ENCODE measurements around the gene TREML2.

The TREML2 gene

DNA sequence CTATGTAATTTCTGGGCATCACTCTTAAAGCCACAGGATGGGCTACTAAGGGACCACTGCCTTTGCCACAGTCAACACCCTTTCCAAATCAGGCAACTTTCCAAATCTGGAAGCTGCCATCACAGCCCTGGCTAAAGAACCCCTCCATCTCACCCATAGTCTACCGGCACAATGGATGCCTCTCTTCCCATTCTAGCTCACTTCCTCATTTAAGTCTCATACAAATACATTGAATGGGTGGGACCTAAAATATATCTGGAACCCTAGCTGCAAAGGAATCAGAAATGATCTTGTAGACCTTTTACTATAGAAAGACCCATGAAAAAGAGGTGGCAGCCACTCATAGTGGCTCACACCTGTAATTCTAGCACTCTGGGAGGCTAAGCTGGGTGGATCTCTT, 23.9 kb upstream of the TREML2 start:
- TF ChIP-seq SUZ12 (IDR thresholded peaks at IDR 0.05; ENCODE audit: extremely low read depth, insufficient read depth, insufficient read length) (no peak), YY1 (IDR thresholded peaks at IDR 0.05; ENCODE audit: insufficient read depth, insufficient read length) (no peak), ZNF274 (IDR thresholded peaks at IDR 0.05; ENCODE audit: low read depth, low read length) (no peak)
- DNase-seq (ENCODE audit: low read depth, low spot score) = no peak
- H3K9me3 ChIP-seq (ENCODE audit: insufficient read depth, low read length) = no peaks in the 10 kb centered on the region; the same call in 1 of the 2 replicates
- no peak overlapping the region for H3K4me3 ChIP-seq (ENCODE audit: insufficient read length, low read depth)
- H3K4me1 ChIP-seq (ENCODE audit: insufficient read depth, insufficient read length) = no peaks in the 10 kb centered on the region
- no peaks in the 10 kb centered on the region for H3K27me3 ChIP-seq (ENCODE audit: insufficient read depth, insufficient read length)
- no peaks in the 10 kb centered on the region for H3K36me3 ChIP-seq (ENCODE audit: insufficient read depth, insufficient read length, low read length)
- H3K9ac ChIP-seq (ENCODE audit: insufficient read length, low read depth) = no peak overlapping the region

DNA sequence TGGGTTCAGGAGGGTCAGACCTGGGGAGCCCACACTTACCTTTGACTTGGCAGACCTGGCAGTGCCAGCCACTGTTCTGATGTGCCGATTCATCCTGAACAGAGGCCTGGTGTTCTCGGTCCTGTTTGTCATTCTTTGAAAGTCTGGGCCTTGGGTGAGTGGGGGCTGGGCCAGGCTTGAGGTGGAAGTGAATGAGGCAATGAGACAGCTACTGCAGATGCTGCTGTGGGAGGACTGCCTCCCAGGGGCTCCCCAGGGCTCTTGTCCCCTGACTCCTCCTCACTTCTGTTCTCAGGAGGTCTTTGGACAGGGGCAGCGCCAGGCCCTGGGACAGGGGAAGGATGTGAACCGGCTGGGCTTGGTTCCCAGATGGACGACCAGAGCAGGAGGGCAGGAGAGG, 21.6 kb upstream of the TREML2 start:
- Histone ChIP-seq H3K9me3 (ENCODE audit: insufficient read depth, low read length) (no peaks in the 10 kb centered on the region; the same call in 1 of the 2 replicates), H3K4me3 (ENCODE audit: insufficient read length, low read depth) (no peak overlapping the region), H3K27me3 (ENCODE audit: insufficient read depth, insufficient read length) (no peaks in the 10 kb centered on the region), H3K9ac (ENCODE audit: insufficient read length, low read depth) (no peak overlapping the region), H3K36me3 (ENCODE audit: insufficient read depth, insufficient read length, low read length) (no peaks in the 10 kb centered on the region), H3K4me1 (ENCODE audit: insufficient read depth, insufficient read length) (no peaks in the 10 kb centered on the region)
- no peak for TF ChIP-seq SUZ12 (IDR thresholded peaks at IDR 0.05; ENCODE audit: extremely low read depth, insufficient read depth, insufficient read length)
- TF ChIP-seq YY1 (IDR thresholded peaks at IDR 0.05; ENCODE audit: insufficient read depth, insufficient read length) = no peak
- no peak for TF ChIP-seq ZNF274 (IDR thresholded peaks at IDR 0.05; ENCODE audit: low read depth, low read length)
- DNase-seq (ENCODE audit: low read depth, low spot score) = no peak

DNA sequence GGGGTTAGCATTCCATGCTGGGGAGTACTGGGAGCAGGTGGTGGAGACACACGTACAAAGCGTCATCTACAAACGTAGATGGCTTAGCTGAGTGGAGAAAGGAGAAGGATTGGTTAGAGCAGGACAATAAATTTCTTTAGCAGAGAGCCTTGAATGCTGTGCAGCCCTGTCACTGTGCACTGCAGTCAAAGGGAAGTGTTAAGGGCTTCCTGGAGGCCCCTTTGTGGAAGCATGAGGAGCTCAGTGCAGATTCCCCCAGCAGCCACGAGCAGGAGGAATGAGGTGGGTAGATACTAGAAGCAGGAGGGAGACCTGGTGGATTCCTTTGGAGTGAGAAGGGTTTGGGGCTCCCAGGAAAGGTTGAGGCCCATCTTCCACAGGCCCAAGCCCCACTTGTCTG, 21.1 kb upstream of the TREML2 start:
- no peak overlapping the region for H3K9ac ChIP-seq (ENCODE audit: insufficient read length, low read depth)
- no peaks in the 10 kb centered on the region for H3K4me1 ChIP-seq (ENCODE audit: insufficient read depth, insufficient read length)
- no peaks in the 10 kb centered on the region for H3K36me3 ChIP-seq (ENCODE audit: insufficient read depth, insufficient read length, low read length)
- H3K4me3 ChIP-seq (ENCODE audit: insufficient read length, low read depth) = no peak overlapping the region
- H3K27me3 ChIP-seq (ENCODE audit: insufficient read depth, insufficient read length) = no peaks in the 10 kb centered on the region
- DNase-seq (ENCODE audit: low read depth, low spot score) = no peak
- no peak for TF ChIP-seq ZNF274 (IDR thresholded peaks at IDR 0.05; ENCODE audit: low read depth, low read length)
- TF ChIP-seq YY1 (IDR thresholded peaks at IDR 0.05; ENCODE audit: insufficient read depth, insufficient read length) = no peak
- no peak for TF ChIP-seq SUZ12 (IDR thresholded peaks at IDR 0.05; ENCODE audit: extremely low read depth, insufficient read depth, insufficient read length)
- H3K9me3 ChIP-seq (ENCODE audit: insufficient read depth, low read length) = no peaks in the 10 kb centered on the region; the same call in 1 of the 2 replicates

DNA sequence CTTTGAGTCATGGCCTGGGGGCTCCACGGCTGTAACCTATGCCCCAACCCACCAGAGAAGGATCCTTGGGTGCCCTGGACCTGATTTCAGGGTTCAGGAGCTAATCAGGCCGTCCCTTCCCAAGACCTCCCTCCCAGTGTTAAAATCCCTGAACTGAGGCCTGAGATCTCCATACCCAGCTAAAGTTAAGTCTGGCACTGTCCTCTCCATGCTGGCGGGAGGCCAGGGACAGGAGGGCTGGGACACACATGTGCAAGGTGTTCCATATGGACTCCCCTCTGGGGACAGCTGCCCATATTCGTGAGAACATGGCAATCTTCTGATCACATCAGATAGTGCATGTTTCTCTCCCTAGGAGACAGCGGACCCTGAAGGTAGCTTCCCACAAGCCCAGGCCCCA, 15.7 kb upstream of the TREML2 start:
- H3K27me3 ChIP-seq (ENCODE audit: insufficient read depth, insufficient read length) = no peaks in the 10 kb centered on the region
- H3K4me3 ChIP-seq (ENCODE audit: insufficient read length, low read depth) = no peak overlapping the region
- DNase-seq (ENCODE audit: low read depth, low spot score) = no peak
- no peaks in the 10 kb centered on the region for H3K4me1 ChIP-seq (ENCODE audit: insufficient read depth, insufficient read length)
- no peaks in the 10 kb centered on the region for H3K36me3 ChIP-seq (ENCODE audit: insufficient read depth, insufficient read length, low read length)
- H3K9ac ChIP-seq (ENCODE audit: insufficient read length, low read depth) = no peak overlapping the region
- H3K9me3 ChIP-seq (ENCODE audit: insufficient read depth, low read length) = peaks cover 15% of the 10 kb centered on the region
- no peak for TF ChIP-seq ZNF274 (IDR thresholded peaks at IDR 0.05; ENCODE audit: low read depth, low read length)
- no peak for TF ChIP-seq YY1 (IDR thresholded peaks at IDR 0.05; ENCODE audit: insufficient read depth, insufficient read length)
- TF ChIP-seq SUZ12 (IDR thresholded peaks at IDR 0.05; ENCODE audit: extremely low read depth, insufficient read depth, insufficient read length) = no peak

DNA sequence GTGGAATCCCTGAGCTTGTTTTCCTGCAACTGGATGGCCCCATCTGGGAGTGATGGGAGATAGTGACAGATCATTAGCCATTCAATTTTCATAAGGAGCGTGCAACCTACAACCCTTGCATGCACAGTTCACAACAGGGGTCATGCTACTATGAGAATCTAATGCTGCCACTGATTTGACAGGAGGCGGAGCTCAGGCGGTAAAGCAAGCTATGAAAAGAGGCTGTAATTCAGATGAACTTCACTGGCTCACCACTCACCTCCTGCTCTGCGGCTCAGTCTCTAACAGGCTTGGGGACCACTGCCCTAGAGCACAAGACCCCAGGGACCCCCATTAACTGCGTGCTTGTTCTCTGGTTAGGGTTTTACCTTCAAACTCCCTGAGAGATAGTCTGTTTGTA, 14.8 kb upstream of the TREML2 start:
- TF ChIP-seq YY1 (IDR thresholded peaks at IDR 0.05; ENCODE audit: insufficient read depth, insufficient read length) (no peak), SUZ12 (IDR thresholded peaks at IDR 0.05; ENCODE audit: extremely low read depth, insufficient read depth, insufficient read length) (no peak), ZNF274 (IDR thresholded peaks at IDR 0.05; ENCODE audit: low read depth, low read length) (no peak)
- no peak for DNase-seq (ENCODE audit: low read depth, low spot score)
- H3K4me3 ChIP-seq (ENCODE audit: insufficient read length, low read depth) = no peak overlapping the region
- H3K9ac ChIP-seq (ENCODE audit: insufficient read length, low read depth) = no peak overlapping the region
- peaks cover 15% of the 10 kb centered on the region for H3K9me3 ChIP-seq (ENCODE audit: insufficient read depth, low read length)
- H3K27me3 ChIP-seq (ENCODE audit: insufficient read depth, insufficient read length) = no peaks in the 10 kb centered on the region
- no peaks in the 10 kb centered on the region for H3K36me3 ChIP-seq (ENCODE audit: insufficient read depth, insufficient read length, low read length)
- H3K4me1 ChIP-seq (ENCODE audit: insufficient read depth, insufficient read length) = no peaks in the 10 kb centered on the region

DNA sequence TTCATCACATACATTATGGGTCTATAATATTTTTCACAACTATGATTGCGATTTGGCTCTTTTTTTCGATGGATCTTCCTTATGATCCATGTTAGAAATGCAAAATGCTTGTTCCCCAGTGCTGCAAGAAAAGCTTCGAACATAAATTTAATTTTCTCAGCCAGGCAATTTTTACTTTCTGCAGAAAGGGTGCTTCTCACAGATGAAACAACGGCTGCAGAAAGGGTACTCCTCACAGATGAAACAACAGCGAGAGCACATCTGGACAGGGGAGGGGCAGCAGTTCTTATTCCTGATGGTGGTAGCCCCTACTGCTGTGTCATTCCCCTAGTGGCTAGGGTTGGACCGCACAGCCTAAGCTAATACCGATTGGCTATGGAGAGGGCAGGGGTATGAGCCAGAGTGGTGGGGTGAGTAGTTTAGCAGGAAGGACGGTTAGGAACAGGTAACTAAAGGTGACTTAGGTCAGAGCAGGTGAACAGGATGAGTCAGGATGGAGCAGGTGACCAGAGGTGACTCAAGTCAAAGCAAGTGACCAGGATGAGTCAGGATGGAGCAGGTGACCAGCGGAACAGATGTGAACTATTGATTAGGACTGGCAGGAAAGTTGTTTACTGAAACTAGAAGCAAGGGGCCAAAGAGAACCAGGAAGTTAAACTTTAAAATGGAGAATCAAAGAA, 13.8 kb upstream of the TREML2 start:
- Histone ChIP-seq H3K9me3 (ENCODE audit: insufficient read depth, low read length) (peaks cover 15% of the 10 kb centered on the region), H3K36me3 (ENCODE audit: insufficient read depth, insufficient read length, low read length) (no peaks in the 10 kb centered on the region), H3K27me3 (ENCODE audit: insufficient read depth, insufficient read length) (no peaks in the 10 kb centered on the region), H3K9ac (ENCODE audit: insufficient read length, low read depth) (no peak overlapping the region), H3K4me1 (ENCODE audit: insufficient read depth, insufficient read length) (no peaks in the 10 kb centered on the region), H3K4me3 (ENCODE audit: insufficient read length, low read depth) (no peak overlapping the region)
- no peak for DNase-seq (ENCODE audit: low read depth, low spot score)
- TF ChIP-seq SUZ12 (IDR thresholded peaks at IDR 0.05; ENCODE audit: extremely low read depth, insufficient read depth, insufficient read length) (no peak), YY1 (IDR thresholded peaks at IDR 0.05; ENCODE audit: insufficient read depth, insufficient read length) (no peak), ZNF274 (IDR thresholded peaks at IDR 0.05; ENCODE audit: low read depth, low read length) (no peak)

DNA sequence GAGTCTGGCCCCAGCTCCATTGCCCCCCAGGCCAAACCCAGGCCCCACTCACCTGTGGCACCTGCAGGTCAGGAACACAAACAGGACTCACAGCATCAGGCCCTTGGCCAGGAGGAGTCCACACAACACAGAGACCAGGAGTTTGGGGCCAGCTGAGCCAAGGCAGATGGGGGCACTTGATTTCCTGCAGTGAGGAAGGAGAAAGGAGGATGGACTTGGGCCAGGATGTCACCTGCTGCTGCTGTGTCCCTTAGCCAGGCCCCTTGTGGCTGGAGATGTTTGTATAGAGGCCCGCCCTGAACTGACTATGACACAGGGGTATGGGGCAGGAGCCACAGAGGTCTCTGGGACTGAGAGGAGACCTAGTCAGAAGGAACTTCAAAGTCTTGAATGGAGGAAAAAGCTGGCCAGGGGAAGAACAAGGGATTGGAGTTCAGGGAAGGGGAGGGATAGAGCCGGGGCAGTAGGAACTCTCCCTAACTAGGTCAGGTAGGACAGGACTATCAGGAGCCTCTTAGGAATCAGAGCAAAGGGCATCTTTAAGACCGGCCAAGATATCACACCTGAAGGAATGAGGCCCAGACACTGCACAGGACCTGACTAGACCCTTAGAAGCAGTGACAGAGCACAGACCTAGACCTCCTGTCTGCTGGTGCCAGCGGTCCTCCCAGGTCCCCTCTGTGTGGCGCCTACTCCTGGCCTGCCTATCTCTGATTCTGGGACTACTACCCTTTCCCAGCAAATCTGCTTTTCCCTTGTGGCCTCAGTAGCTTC, 8.8 kb upstream of the TREML2 start:
- no peak for DNase-seq (ENCODE audit: low read depth, low spot score)
- H3K27me3 ChIP-seq (ENCODE audit: insufficient read depth, insufficient read length) = no peaks in the 10 kb centered on the region
- H3K4me1 ChIP-seq (ENCODE audit: insufficient read depth, insufficient read length) = no peaks in the 10 kb centered on the region
- H3K9ac ChIP-seq (ENCODE audit: insufficient read length, low read depth) = no peak overlapping the region
- no peaks in the 10 kb centered on the region for H3K36me3 ChIP-seq (ENCODE audit: insufficient read depth, insufficient read length, low read length)
- TF ChIP-seq SUZ12 (IDR thresholded peaks at IDR 0.05; ENCODE audit: extremely low read depth, insufficient read depth, insufficient read length) (no peak), YY1 (IDR thresholded peaks at IDR 0.05; ENCODE audit: insufficient read depth, insufficient read length) (no peak), ZNF274 (IDR thresholded peaks at IDR 0.05; ENCODE audit: low read depth, low read length) (no peak)
- peaks cover 7% of the 10 kb centered on the region for H3K9me3 ChIP-seq (ENCODE audit: insufficient read depth, low read length)
- H3K4me3 ChIP-seq (ENCODE audit: insufficient read length, low read depth) = no peak overlapping the region
